ENCODE measurements around the gene SAMM50.

Gene SAMM50

GRCh38 chr22:43980996-43981395 lies 25.8 kb downstream of the SAMM50 start:
- DNase-seq = no peak

GRCh38 chr22:43983808-43984207 lies 28.6 kb downstream of the SAMM50 start:
- no peak for DNase-seq

GRCh38 chr22:43985532-43985931 lies 30.3 kb downstream of the SAMM50 start:
- no peak for DNase-seq

- no peak for DNase-seq
Observed at GRCh38 chr22:43988116-43988820, 33.0 kb downstream of the SAMM50 start.

- DNase-seq = no peak
Observed at GRCh38 chr22:43988960-43989359, 33.7 kb downstream of the SAMM50 start.

GRCh38 chr22:43990044-43990443 lies 34.8 kb downstream of the SAMM50 start:
- no peak for DNase-seq

GRCh38 chr22:43991316-43992020 lies 36.2 kb downstream of the SAMM50 start:
- DNase-seq = no peak

GRCh38 chr22:43992331-43992821 lies 37.1 kb downstream of the SAMM50 start:
- no peak for DNase-seq

GRCh38 chr22:43993072-43993760 lies 38.0 kb downstream of the SAMM50 start:
- peak; percentile 32 for DNase-seq

GRCh38 chr22:43994006-43994405 lies 38.8 kb downstream of the SAMM50 start:
- no peak for DNase-seq

- DNase-seq = no peak
Observed at GRCh38 chr22:43994416-43994815, 39.2 kb downstream of the SAMM50 start.

- DNase-seq = no peak
Observed at GRCh38 chr22:43995057-43995685, 39.9 kb downstream of the SAMM50 start.

- DNase-seq = no peak
Observed at GRCh38 chr22:43995798-43996169, 40.5 kb downstream of the SAMM50 start.

- DNase-seq = peak; percentile 68
Observed at GRCh38 chr22:43996170-43996980, 41.1 kb downstream of the SAMM50 start.

- no peak for DNase-seq
Observed at GRCh38 chr22:43996981-43997265, 41.7 kb downstream of the SAMM50 start.

- DNase-seq = no peak
Observed at GRCh38 chr22:43998679-43999264, 43.5 kb downstream of the SAMM50 start.

- no peak for DNase-seq
Observed at GRCh38 chr22:43999378-43999777, 44.1 kb downstream of the SAMM50 start.

GRCh38 chr22:44000123-44000522 lies 44.9 kb downstream of the SAMM50 start:
- DNase-seq = no peak

GRCh38 chr22:44001521-44001920 lies 46.3 kb downstream of the SAMM50 start:
- no peak for DNase-seq

GRCh38 chr22:44002324-44002723 lies 47.1 kb downstream of the SAMM50 start:
- no peak for DNase-seq

GRCh38 chr22:44002997-44003396 lies 47.8 kb downstream of the SAMM50 start:
- DNase-seq = no peak

GRCh38 chr22:44003405-44004103 lies 48.3 kb downstream of the SAMM50 start:
- no peak for DNase-seq

Data from GDM1 (cell line).